Right lobe of liver (tissue), 6 donors: ENCODE data around the gene GJC1. TPM values are rescaled to one million over a fixed set of nuclear protein-coding genes. Genes with fewer than 3 reads are reported as not detected.

ENCODE experiments used
- ATAC-seq, 4 donors: fragments of 200-7000 bp; cut with Tn5 transposase; one replicate each; pipeline ENCODE4 v1.9.1; 2020; ENCODE audit warnings: mild to moderate bottlenecking in 4 of 4, moderate library complexity in 4 of 4
- DNase-seq, 3 donors: peaks; one replicate each; pipeline ENCODE4 v3.0.0-alpha.2; 2020
- H3K27ac ChIP-seq, 3 donors: fragments of 200-600 bp; one replicate each; pipeline ENCODE4 v1.8.0; 2022
- H3K27me3 ChIP-seq, 2 donors: fragments of 200-600 bp; one replicate each; pipeline ENCODE4 v1.8.0; 2022
- H3K36me3 ChIP-seq, 4 donors: fragments of 200-600 bp; sonication (generic) in 1 of 4; one replicate each; pipeline versions ENCODE4 v1.5.1 to v1.8.0; 2017 to 2022; ENCODE audit warnings: control low read depth in 1 of 4
- H3K4me1 ChIP-seq, 4 donors: fragments of 200-600 bp; sonication (generic) in 1 of 4; one replicate each; pipeline versions ENCODE4 v1.5.1 to v1.8.0; 2017 to 2022; ENCODE audit warnings: control low read depth in 1 of 4
- H3K4me3 ChIP-seq, 3 donors: fragments of 200-600 bp; one replicate each; pipeline ENCODE4 v1.8.0; 2022
- H3K9me3 ChIP-seq, 4 donors: fragments of 200-600 bp; sonication (generic) in 1 of 4; one replicate each; pipeline versions ENCODE4 v1.5.1 to v1.8.0; 2017 to 2022; ENCODE audit warnings: control low read depth in 1 of 4
- CTCF ChIP-seq, 4 donors: fragments of 200-600 bp in 3 of 4; fragments of 450-650 bp in 1 of 4; IDR thresholded peaks; one replicate each; pipeline versions ENCODE4 v1.5.1 to v1.8.0; 2016 to 2022; ENCODE audit warnings: antibody characterized with exemption in 4 of 4, mild to moderate bottlenecking in 2 of 4
- POLR2A ChIP-seq: fragments of 450-650 bp; IDR thresholded peaks from one replicate; pipeline ENCODE4 v1.6.1; 2017; ENCODE audit warnings: antibody characterized with exemption, mild to moderate bottlenecking
- WGBS: methylation state at CpG from one replicate; pipeline ENCODE4 v1.1.6; 2018; ENCODE audit warnings: low coverage, low lambda C conversion rate; ENCODE audit not compliant: insufficient coverage; ENCODE audit errors: missing lambda C conversion rate; 5-methylcytosine and 5-hydroxymethylcytosine counted together
- intact Hi-C, 2 donors: fragments of 100-400 bp; cut with DNase I; formaldehyde crosslinking; loops; one replicate each; pipeline versions ENCODE4 v1.11.2 to v1.14.1; 2022
- total RNA-seq, 6 experiments: library from RNA; depleted of rRNA in 2 of 6; stranded (reverse); fragments of >200 nt in 2 of 6; fragmentation: NEBNext Ultra II Directional in 3 of 6; extraction: Animal tissue kit (Norgen Biotek cat#: 25700) in 3 of 6; gene quantifications; one replicate each; pipeline versions ENCODE4 v1.1.0 to v1.2.4, GENCODE V29; 2016 to 2023
- donor health status: DM: no; HTN: yes; CAD: no.
- donor health status: DM: no; HTN: no; CAD: no.
- donor health status: DM: no; HTN: no; CAD: no.
- donor health status: DM: no; HTN: yes; CAD: no.
- donor health status: DM: no; HTN: yes; CAD: no.

Gene GJC1
- total RNA-seq, 6 experiments from 2014 or later = 0.18 to 0.84 (median 0.33) TPM

- intact Hi-C loops = no loop called here
- no peaks in the 10 kb centered on the region for H3K9me3 ChIP-seq
- DNase-seq (peak in 1 of 3 donors; percentile 50), ATAC-seq (peak in 1 of 4 donors; percentile 40)
- no peaks in the 10 kb centered on the region for H3K27me3 ChIP-seq
- H3K4me3 ChIP-seq = no peak overlapping the region
- H3K4me1 ChIP-seq = no peaks in the 10 kb centered on the region
- no peak overlapping the region for H3K27ac ChIP-seq
- peaks cover 0 to 69% (median 24%) of the 10 kb centered on the region in 4 donors for H3K36me3 ChIP-seq
- TF ChIP-seq CTCF (IDR thresholded peaks at IDR 0.05) (no peak), POLR2A (no peak)
- WGBS = 67% methylated on average over 6 of the region's 9 CpGs
Observed at GRCh38 chr17:44862278-44862914, 32.3 kb upstream of the GJC1 start.

GRCh38 chr17:44859701-44860100 is 29.6 kb upstream of the GJC1 start:
- ATAC-seq (no peak), DNase-seq (no peak)
- Histone ChIP-seq H3K27ac (no peak overlapping the region), H3K4me3 (no peak overlapping the region), H3K27me3 (no peaks in the 10 kb centered on the region), H3K36me3 (peaks cover 1 to 84% (median 34%) of the 10 kb centered on the region in 4 donors), H3K4me1 (no peaks in the 10 kb centered on the region), H3K9me3 (no peaks in the 10 kb centered on the region)
- whole genome bisulfite sequencing = 83% methylated on average over 4 of the region's 5 CpGs
- intact Hi-C loops = no loop called here
- no peak for TF ChIP-seq POLR2A
- no peak for TF ChIP-seq CTCF (IDR thresholded peaks at IDR 0.05)

- ATAC-seq (no peak), DNase-seq (no peak)
- Histone ChIP-seq H3K9me3 (no peaks in the 10 kb centered on the region), H3K4me3 (no peak overlapping the region), H3K27me3 (no peaks in the 10 kb centered on the region), H3K27ac (no peak overlapping the region), H3K4me1 (no peaks in the 10 kb centered on the region), H3K36me3 (peaks cover 5 to 80% (median 39%) of the 10 kb centered on the region in 4 donors)
- 93% methylated on average over 3 of the region's 5 CpGs for WGBS
- TF ChIP-seq CTCF (IDR thresholded peaks at IDR 0.05) (no peak), POLR2A (no peak)
- intact Hi-C loops = no loop called here
Observed at GRCh38 chr17:44854192-44854591, 24.1 kb upstream of the GJC1 start.

- intact Hi-C loops = no loop called here
- no peak overlapping the region for H3K4me3 ChIP-seq
- no peak overlapping the region for H3K27ac ChIP-seq
- H3K9me3 ChIP-seq = no peaks in the 10 kb centered on the region
- H3K27me3 ChIP-seq = no peaks in the 10 kb centered on the region
- H3K4me1 ChIP-seq = no peaks in the 10 kb centered on the region
- WGBS = 82% methylated on average over 2 of the region's 5 CpGs
- no peak for DNase-seq
- TF ChIP-seq CTCF (IDR thresholded peaks at IDR 0.05) = no peak
- no peak for TF ChIP-seq POLR2A
- no peak for ATAC-seq
- H3K36me3 ChIP-seq = peaks cover 5 to 46% (median 26%) of the 10 kb centered on the region in 4 donors
Observed at GRCh38 chr17:44850612-44851011, 20.5 kb upstream of the GJC1 start.
